Liver (tissue), 9 donors: ENCODE results near the gene STAC2. TPM values are rescaled to one million over a fixed set of nuclear protein-coding genes. Genes with fewer than 3 reads are reported as not detected.
A peak's percentile ranks its signal among the peaks of the same experiment; 100 is the strongest.

ENCODE experiments used
- DNase-seq: peaks from one replicate; pipeline ENCODE4 v3.0.0-alpha.2; 2017; ENCODE audit warnings: low spot score
- H3K27ac ChIP-seq, 2 donors: one replicate each; pipeline ENCODE4 v1.7.0; 2013; ENCODE audit warnings: inconsistent platforms in 2 of 2, low read length in 2 of 2, control low read depth in 1 of 2, low read depth in 1 of 2, mild to moderate bottlenecking in 1 of 2
- H3K27me3 ChIP-seq, 4 donors: one replicate each; pipeline versions ENCODE4 v1.6.1 to v1.7.0; 2013; ENCODE audit warnings: low read length in 3 of 4, inconsistent platforms in 1 of 4, mild to moderate bottlenecking in 1 of 4, moderate library complexity in 1 of 4; ENCODE audit not compliant: control insufficient read depth in 4 of 4, insufficient read depth in 4 of 4
- H3K36me3 ChIP-seq, 4 donors: one replicate each; pipeline versions ENCODE4 v1.6.1 to v1.7.0; 2013; ENCODE audit warnings: low read length in 3 of 4, mild to moderate bottlenecking in 3 of 4, low read depth in 1 of 4, moderate library complexity in 1 of 4; ENCODE audit not compliant: control insufficient read depth in 4 of 4, insufficient read depth in 3 of 4
- H3K4me1 ChIP-seq, 4 donors: one replicate each; pipeline versions ENCODE4 v1.6.1 to v1.7.0; 2013; ENCODE audit warnings: low read length in 3 of 4, mild to moderate bottlenecking in 3 of 4, moderate library complexity in 1 of 4; ENCODE audit not compliant: control insufficient read depth in 4 of 4, insufficient read depth in 4 of 4
- H3K4me3 ChIP-seq, 3 donors: one replicate each; pipeline versions ENCODE4 v1.6.1 to v1.7.0; 2013; ENCODE audit warnings: low read length in 3 of 3, control low read depth in 1 of 3, low read depth in 1 of 3, mild to moderate bottlenecking in 1 of 3
- H3K9ac ChIP-seq, 2 donors: one replicate each; pipeline ENCODE4 v1.7.0; 2013; ENCODE audit warnings: low read length in 2 of 2, mild to moderate bottlenecking in 2 of 2, moderate library complexity in 2 of 2, control low read depth in 1 of 2, low read depth in 1 of 2
- H3K9me3 ChIP-seq, 4 donors: one replicate each; pipeline versions ENCODE4 v1.6.1 to v1.7.0; 2013; ENCODE audit warnings: low read length in 3 of 4; ENCODE audit not compliant: control insufficient read depth in 4 of 4
- CTCF ChIP-seq: fragments of 150-350 bp; IDR thresholded peaks from 2 replicates; pipeline ENCODE4 v1.5.1; 2017; ENCODE audit warnings: improper control_type of control experiment, low read depth, low read length; ENCODE audit not compliant: missing input control
- FOXA2 ChIP-seq: IDR thresholded peaks from 2 replicates; pipeline ENCODE4 v1.6.1; 2016; ENCODE audit warnings: antibody characterized with exemption
- GABPA ChIP-seq, 2 donors: IDR thresholded peaks in 1 of 2; conservative IDR thresholded peaks in 1 of 2; 2 replicates each; pipeline ENCODE4 v1.6.1; 2016; ENCODE audit warnings: antibody characterized with exemption in 2 of 2, mild to moderate bottlenecking in 1 of 2, moderate library complexity in 1 of 2
- HNF4A ChIP-seq, 2 donors: conservative IDR thresholded peaks; 2 replicates each; pipeline ENCODE4 v1.6.1; 2016; ENCODE audit warnings: antibody characterized with exemption in 2 of 2, mild to moderate bottlenecking in 2 of 2
- HNF4G ChIP-seq: IDR thresholded peaks from 2 replicates; pipeline ENCODE4 v1.6.1; 2016; ENCODE audit warnings: antibody characterized with exemption
- MAX ChIP-seq: IDR thresholded peaks from 2 replicates; pipeline ENCODE4 v1.6.1; 2016; ENCODE audit warnings: antibody characterized with exemption
- RAD21 ChIP-seq, 2 donors: IDR thresholded peaks; 2 replicates each; pipeline ENCODE4 v1.6.1; 2016; ENCODE audit warnings: antibody characterized with exemption in 2 of 2, mild to moderate bottlenecking in 2 of 2
- REST ChIP-seq: IDR thresholded peaks from 2 replicates; pipeline ENCODE4 v1.6.1; 2016; ENCODE audit warnings: antibody characterized with exemption, mild to moderate bottlenecking
- SP1 ChIP-seq: IDR thresholded peaks from 2 replicates; pipeline ENCODE4 v1.6.1; 2018; ENCODE audit warnings: antibody characterized with exemption, mild to moderate bottlenecking
- TAF1 ChIP-seq: conservative IDR thresholded peaks from 2 replicates; pipeline ENCODE4 v1.6.1; 2016; ENCODE audit warnings: antibody characterized with exemption, mild to moderate bottlenecking
- YY1 ChIP-seq: IDR thresholded peaks from 2 replicates; pipeline ENCODE4 v1.6.1; 2016; ENCODE audit warnings: antibody characterized with exemption, mild to moderate bottlenecking
- ZBTB33 ChIP-seq: IDR thresholded peaks from 2 replicates; pipeline ENCODE4 v1.6.1; 2016; ENCODE audit warnings: antibody characterized with exemption
- WGBS: extraction: QIAGEN DNeasy Blood & Tissue Kit; methylation state at CpG from one replicate; pipeline ENCODE4 v1.1.7; 2013; 5-methylcytosine and 5-hydroxymethylcytosine counted together
- polyA plus RNA-seq, 2 donors: library from polyadenylated mRNA; stranded (reverse) in 1 of 2; unstranded in 1 of 2; fragments of 200-250 nt in 1 of 2; fragments of >200 nt in 1 of 2; fragmentation: Nextera tagmentation in 1 of 2; extraction: Ambion mirVana in 1 of 2; gene quantifications; one replicate each; pipeline versions ENCODE4 v1.2.1 to v1.2.3, GENCODE V29; 2013 to 2015
- total RNA-seq, 2 donors: library from RNA; depleted of rRNA; stranded (reverse); fragments of >200 nt; gene quantifications; one replicate each; pipeline ENCODE4 v1.2.3, GENCODE V29; 2014
- donor health status: healthy.
- donor health status: healthy.
- donor health status: healthy.
- donor health status: healthy.
- donor health status: healthy.

STAC2 gene
- total and polyA plus RNA-seq, 4 donors = not detected

GRCh38 chr17:39200957-39201510 lies 24.7 kb downstream of the STAC2 start:
- peak overlapping the region; percentile 94 to 99 for H3K27ac ChIP-seq
- DNase-seq = no peak
- H3K9me3 ChIP-seq = no peaks in the 10 kb centered on the region
- peaks cover 15 to 37% (median 31%) of the 10 kb centered on the region in 4 donors for H3K36me3 ChIP-seq
- peak overlapping the region; percentile 96 to 99 for H3K9ac ChIP-seq
- H3K27me3 ChIP-seq = no peaks in the 10 kb centered on the region
- 51% methylated on average over 11 of the region's 11 CpGs for WGBS
- peaks cover 7 to 22% (median 15%) of the 10 kb centered on the region in 4 donors for H3K4me1 ChIP-seq
- H3K4me3 ChIP-seq = peak overlapping the region; percentile 85 to 89 (median 87)
- TF ChIP-seq SP1 (no peak), HNF4G (no peak), ZBTB33 (no peak)

- H3K9me3 ChIP-seq = no peaks in the 10 kb centered on the region
- peak; percentile 77 for TF ChIP-seq REST
- peak; percentile 73 for TF ChIP-seq MAX
- TF ChIP-seq SP1 = peak; percentile 49
- peak; percentile 12 to 18 for TF ChIP-seq RAD21 (IDR thresholded peaks at IDR 0.05)
- TF ChIP-seq GABPA (IDR thresholded peaks at IDR 0.05 in 1 of 2, conservative IDR thresholded peaks at IDR 0.05 in 1 of 2) = peak in 1 of 2 donors; percentile 84
- no peak for TF ChIP-seq CTCF
- TF ChIP-seq YY1 = peak; percentile 85
- TF ChIP-seq HNF4A (conservative IDR thresholded peaks at IDR 0.05) = no peak
- TF ChIP-seq FOXA2 = no peak
- peak; percentile 63 for TF ChIP-seq TAF1
- H3K36me3 ChIP-seq = peaks cover 15 to 37% (median 31%) of the 10 kb centered on the region in 4 donors
- WGBS = under 1% methylated on average over 52 of the region's 52 CpGs
- peaks cover 7 to 22% (median 15%) of the 10 kb centered on the region in 4 donors for H3K4me1 ChIP-seq
- H3K9ac ChIP-seq = peak within 1 kb of the TSS; percentile 96 to 99
- H3K4me3 ChIP-seq = peak within 1 kb of the TSS; percentile 85 to 89 (median 87)
- peak; percentile 82 for DNase-seq
- no peaks in the 10 kb centered on the region for H3K27me3 ChIP-seq
- peak within 1 kb of the TSS; percentile 94 to 99 for H3K27ac ChIP-seq
Observed at GRCh38 chr17:39200070-39200879, 25.5 kb downstream of the STAC2 start, which contains the start of gene RPL19. Gene RPL19 (plus strand): TSS chr17:39200283. CDS start chr17:39200345, 62 bp downstream.
